Spleen (tissue), 11 donors: ENCODE results near the gene ADAMTSL3. TPM values are rescaled to one million over a fixed set of nuclear protein-coding genes. Genes with fewer than 3 reads are reported as not detected.
"Not testable (repeated sequence)": the region's sequence is repeated elsewhere in the genome, so short reads cannot be mapped to it uniquely, and the experiment has no call there.

Source experiments
- DNase-seq: peaks from one replicate; pipeline ENCODE4 v3.0.0-alpha.2; 2020
- H3K27ac ChIP-seq, 8 donors: fragments of 200-600 bp; sonication (generic) in 7 of 8; 1 replicate in 4 of 8; 2 replicates in 4 of 8; pipeline versions ENCODE4 v1.5.0 to v1.8.0; 2016 to 2021; ENCODE audit warnings: inconsistent platforms in 4 of 8, mild to moderate bottlenecking in 4 of 8, moderate library complexity in 1 of 8
- H3K27me3 ChIP-seq, 7 donors: fragments of 200-600 bp; sonication (generic) in 6 of 7; replicated peaks in 1 of 7; 1 replicate in 4 of 7; 2 replicates in 3 of 7; pipeline versions ENCODE4 v1.5.0 to v1.8.0; 2016 to 2021; ENCODE audit warnings: inconsistent platforms in 3 of 7, mild to moderate bottlenecking in 1 of 7
- H3K36me3 ChIP-seq, 6 donors: fragments of 200-600 bp; sonication (generic) in 5 of 6; 1 replicate in 4 of 6; 2 replicates in 2 of 6; pipeline versions ENCODE4 v1.5.0 to v1.8.0; 2016 to 2021; ENCODE audit warnings: inconsistent platforms in 2 of 6
- H3K4me1 ChIP-seq, 6 donors: fragments of 200-600 bp; sonication (generic) in 5 of 6; 1 replicate in 3 of 6; 2 replicates in 3 of 6; pipeline versions ENCODE4 v1.5.0 to v1.8.0; 2016 to 2021; ENCODE audit warnings: inconsistent platforms in 3 of 6
- H3K4me3 ChIP-seq, 8 donors: fragments of 200-600 bp; sonication (generic) in 7 of 8; 1 replicate in 4 of 8; 2 replicates in 4 of 8; pipeline versions ENCODE4 v1.5.0 to v1.8.0; 2016 to 2021; ENCODE audit warnings: inconsistent platforms in 4 of 8, mild to moderate bottlenecking in 4 of 8, moderate library complexity in 2 of 8
- H3K9me3 ChIP-seq, 8 donors: fragments of 200-600 bp; sonication (generic) in 7 of 8; 1 replicate in 4 of 8; 2 replicates in 4 of 8; pipeline versions ENCODE4 v1.5.0 to v1.8.0; 2016 to 2021; ENCODE audit warnings: inconsistent platforms in 4 of 8
- POLR2A ChIP-seq, 3 donors: fragments of 450-650 bp; IDR thresholded peaks; one replicate each; pipeline ENCODE4 v1.5.1; 2017; ENCODE audit warnings: antibody characterized with exemption in 3 of 3, mild to moderate bottlenecking in 1 of 3
- POLR2AphosphoS5 ChIP-seq, 3 donors: sonication (generic); formaldehyde crosslinking; IDR thresholded peaks; one replicate each; pipeline ENCODE4 v1.5.1; 2017; ENCODE audit warnings: antibody characterized with exemption in 3 of 3
- WGBS, 5 donors: extraction: QIAGEN DNeasy Blood & Tissue Kit in 3 of 5; methylation state at CpG; one replicate each; pipeline versions ENCODE4 v1.1.5 to v1.1.7; 2013 to 2018; 5-methylcytosine and 5-hydroxymethylcytosine counted together
- intact Hi-C: fragments of 100-400 bp; cut with DNase I; formaldehyde crosslinking; loops from one replicate; pipeline ENCODE4 v1.15.0; 2023; ENCODE audit warnings: low total_unique reads
- polyA plus RNA-seq, 3 donors: library from polyadenylated mRNA; stranded (reverse); fragments of 200-250 nt; gene quantifications; one replicate each; pipeline ENCODE4 v1.2.1, GENCODE V29; 2013
- total RNA-seq, 7 donors: library from RNA; depleted of rRNA in 3 of 7; stranded (reverse); fragments of >200 nt in 3 of 7; fragmentation: NEBNext Ultra II Directional in 4 of 7; extraction: Animal tissue kit (Norgen Biotek cat#: 25700) in 4 of 7; gene quantifications; one replicate each; pipeline versions ENCODE4 v1.1.0 to v1.2.1, GENCODE V29; 2016 to 2021
- TF ChIP-seq, protein P1 (sequence below), 11 experiments: fragments of 200-600 bp in 7 of 11; fragments of 450-650 bp in 4 of 11; sonication (generic) in 4 of 11; IDR thresholded peaks in 8 of 11; conservative IDR thresholded peaks in 3 of 11; 1 replicate in 7 of 11; 2 replicates in 4 of 11; pipeline versions ENCODE4 v1.4.0 to v1.8.0; 2016 to 2021; ENCODE audit warnings: antibody characterized with exemption in 11 of 11, inconsistent platforms in 4 of 11, mild to moderate bottlenecking in 1 of 11
- donor health status: healthy with polysubstance abuse.
- donor health status: DM: no; HTN: no; CAD: no; lungs with moderate emphysema.
- donor health status: DM: no; HTN: no; CAD: no.
- donor health status: Bipolar disorder and iron deficiency.
- donor health status: healthy.
- donor health status: DM: no; HTN: no; CAD: no.
- donor health status: DM: yes; HTN: yes; CAD: no.

Gene ADAMTSL3
- total and polyA plus RNA-seq, 10 donors, result 0.09 to 5.7 (median 2.9) TPM

DNA sequence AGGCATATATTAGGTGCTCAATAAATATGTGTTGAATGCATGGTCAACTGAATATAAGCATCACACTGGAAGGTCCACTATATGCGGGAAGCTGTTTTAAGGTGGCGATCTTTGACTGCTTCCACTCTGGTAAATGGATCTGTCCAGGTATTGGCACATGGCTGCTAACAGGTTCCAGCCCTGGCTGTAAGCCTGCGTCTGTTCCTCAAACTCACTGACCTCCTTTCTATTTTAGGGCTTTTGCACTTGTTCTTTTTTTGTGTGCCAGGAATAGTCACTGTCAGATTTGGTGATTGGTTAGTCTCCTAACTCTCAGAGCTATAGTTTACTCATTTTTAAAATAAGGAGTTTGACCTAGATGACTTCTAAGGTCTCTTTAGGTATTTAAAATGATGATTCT is 46.2 kb downstream of the ADAMTSL3 start:
- TF ChIP-seq POLR2AphosphoS5 (IDR thresholded peaks at IDR 0.05) (no peak), POLR2A (IDR thresholded peaks at IDR 0.05) (no peak)
- no peak for DNase-seq
- H3K27ac ChIP-seq, result no peak overlapping the region
- H3K4me3 ChIP-seq, result no peak overlapping the region
- no peaks in the 10 kb centered on the region for H3K4me1 ChIP-seq
- no peaks in the 10 kb centered on the region for H3K27me3 ChIP-seq
- 86 to 98% (median 96%) methylated on average over 3 of the region's 3 CpGs for WGBS, 5 donors
- intact Hi-C loops, result no loop called here
- peaks cover 0 to 7% (median 0%) of the 10 kb centered on the region in 8 donors for H3K9me3 ChIP-seq
- H3K36me3 ChIP-seq, result no peaks in the 10 kb centered on the region

DNA sequence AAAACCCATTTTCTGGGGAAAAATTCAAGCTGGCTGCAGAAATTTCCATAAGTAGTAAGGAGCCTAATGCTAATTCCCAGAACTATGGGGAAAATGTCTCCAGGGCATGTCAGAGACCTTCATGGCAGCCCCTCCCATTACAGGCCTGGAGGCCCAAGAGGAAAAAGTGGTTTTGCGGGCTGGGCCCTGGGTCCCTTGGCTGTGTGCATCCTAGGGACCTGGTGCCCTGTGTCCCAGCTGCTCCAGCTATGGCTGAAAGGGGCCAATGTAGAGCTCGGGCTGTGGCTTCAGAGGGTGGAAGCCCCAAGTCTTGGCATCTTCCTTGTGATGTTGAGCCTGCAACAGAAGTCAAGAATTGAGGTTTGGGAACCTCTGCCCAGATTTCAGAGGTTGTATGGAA is 48.4 kb downstream of the ADAMTSL3 start:
- intact Hi-C loops, result not testable (repeated sequence)

DNA sequence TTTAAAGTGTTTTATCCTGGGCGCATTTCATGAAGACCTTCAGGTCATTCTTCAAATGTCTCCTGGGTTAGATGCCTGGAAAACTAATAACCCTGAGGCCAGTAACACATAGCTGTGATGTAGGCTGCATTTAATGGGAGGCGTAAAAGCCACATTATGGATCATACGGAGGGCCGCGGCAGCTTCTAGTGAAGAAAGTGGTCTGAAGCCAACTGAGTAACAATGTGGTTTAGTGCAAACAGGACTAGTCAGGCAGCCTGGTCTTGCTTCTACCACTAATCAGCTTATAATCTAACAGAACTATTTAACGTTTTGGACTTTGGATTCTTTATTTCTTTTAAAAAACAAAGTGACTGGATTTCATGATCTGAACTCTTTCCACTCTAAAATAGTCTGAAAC is 54.4 kb downstream of the ADAMTSL3 start:
- intact Hi-C loops, result no loop called here
- no peak for TF ChIP-seq POLR2AphosphoS5 (IDR thresholded peaks at IDR 0.05)
- TF ChIP-seq POLR2A (IDR thresholded peaks at IDR 0.05), result no peak
- TF ChIP-seq, protein P1, sequence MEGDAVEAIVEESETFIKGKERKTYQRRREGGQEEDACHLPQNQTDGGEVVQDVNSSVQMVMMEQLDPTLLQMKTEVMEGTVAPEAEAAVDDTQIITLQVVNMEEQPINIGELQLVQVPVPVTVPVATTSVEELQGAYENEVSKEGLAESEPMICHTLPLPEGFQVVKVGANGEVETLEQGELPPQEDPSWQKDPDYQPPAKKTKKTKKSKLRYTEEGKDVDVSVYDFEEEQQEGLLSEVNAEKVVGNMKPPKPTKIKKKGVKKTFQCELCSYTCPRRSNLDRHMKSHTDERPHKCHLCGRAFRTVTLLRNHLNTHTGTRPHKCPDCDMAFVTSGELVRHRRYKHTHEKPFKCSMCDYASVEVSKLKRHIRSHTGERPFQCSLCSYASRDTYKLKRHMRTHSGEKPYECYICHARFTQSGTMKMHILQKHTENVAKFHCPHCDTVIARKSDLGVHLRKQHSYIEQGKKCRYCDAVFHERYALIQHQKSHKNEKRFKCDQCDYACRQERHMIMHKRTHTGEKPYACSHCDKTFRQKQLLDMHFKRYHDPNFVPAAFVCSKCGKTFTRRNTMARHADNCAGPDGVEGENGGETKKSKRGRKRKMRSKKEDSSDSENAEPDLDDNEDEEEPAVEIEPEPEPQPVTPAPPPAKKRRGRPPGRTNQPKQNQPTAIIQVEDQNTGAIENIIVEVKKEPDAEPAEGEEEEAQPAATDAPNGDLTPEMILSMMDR (IDR thresholded peaks at IDR 0.05 in 8 of 11, conservative IDR thresholded peaks at IDR 0.05 in 3 of 11), result no peak
- H3K27me3 ChIP-seq, result no peaks in the 10 kb centered on the region
- H3K9me3 ChIP-seq, result no peaks in the 10 kb centered on the region
- H3K36me3 ChIP-seq, result no peaks in the 10 kb centered on the region
- H3K4me1 ChIP-seq, result no peaks in the 10 kb centered on the region
- 88 to 96% (median 92%) methylated on average over 6 of the region's 6 CpGs for WGBS, 5 donors
- no peak overlapping the region for H3K4me3 ChIP-seq
- no peak for DNase-seq
- no peak overlapping the region for H3K27ac ChIP-seq

More for the DNA sequence above, 48.4 kb downstream of the ADAMTSL3 start:
- not testable (repeated sequence) for H3K4me3 ChIP-seq, H3K36me3 ChIP-seq, H3K9me3 ChIP-seq, DNase-seq, H3K27me3 ChIP-seq, H3K4me1 ChIP-seq, H3K27ac ChIP-seq
- 69 to 95% (median 88%) methylated on average over 2 of the region's 2 CpGs for WGBS, 5 donors

DNA sequence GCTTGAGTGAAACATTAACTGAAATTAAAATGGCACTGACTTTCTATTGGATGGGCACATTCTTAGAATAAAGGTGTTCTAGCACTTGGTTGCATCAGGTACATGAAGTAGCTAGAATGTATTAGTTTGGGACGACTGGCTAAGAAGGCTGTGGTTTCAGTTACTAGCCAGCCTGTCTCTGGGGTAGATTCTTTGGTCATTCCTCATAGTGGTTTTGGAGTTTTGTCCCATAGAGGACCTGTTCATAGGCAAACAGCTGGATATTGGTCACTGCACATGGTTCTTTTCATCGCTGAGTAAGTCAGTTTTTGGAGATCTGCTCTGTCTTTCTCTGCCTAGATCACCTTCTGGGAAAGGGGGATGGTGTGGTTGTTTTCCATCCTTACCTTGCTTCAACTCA is 55.3 kb downstream of the ADAMTSL3 start:
- H3K9me3 ChIP-seq, result no peaks in the 10 kb centered on the region
- TF ChIP-seq POLR2AphosphoS5 (IDR thresholded peaks at IDR 0.05), result no peak
- TF ChIP-seq, protein P1 (IDR thresholded peaks at IDR 0.05 in 8 of 11, conservative IDR thresholded peaks at IDR 0.05 in 3 of 11), result no peak
- no peak for TF ChIP-seq POLR2A (IDR thresholded peaks at IDR 0.05)
- no peaks in the 10 kb centered on the region for H3K4me1 ChIP-seq
- DNase-seq, result no peak
- H3K4me3 ChIP-seq, result no peak overlapping the region
- H3K27ac ChIP-seq, result no peak overlapping the region
- no peaks in the 10 kb centered on the region for H3K27me3 ChIP-seq
- no peaks in the 10 kb centered on the region for H3K36me3 ChIP-seq
- intact Hi-C loops, result no loop called here
- 71 to 90% (median 84%) methylated on average over 2 of the region's 2 CpGs for WGBS, 5 donors

DNA sequence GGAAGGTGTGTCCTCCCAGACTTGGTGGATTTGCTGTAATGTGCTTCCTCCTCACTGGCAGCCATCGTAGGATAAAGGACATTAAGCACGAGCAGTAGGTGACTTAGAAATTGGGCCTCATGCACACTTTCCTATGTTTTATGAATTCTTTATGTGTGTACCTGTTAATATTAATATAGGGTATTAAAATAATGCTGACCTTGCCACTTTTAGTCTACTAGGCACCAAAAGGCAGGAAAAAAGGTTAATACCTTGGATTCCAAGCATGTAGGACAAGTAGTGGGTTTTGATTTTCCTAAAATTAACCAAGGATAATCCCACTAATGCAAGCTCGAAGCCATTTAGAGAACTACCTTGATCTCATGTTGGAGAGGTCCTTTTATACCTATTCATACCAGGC is 55.9 kb downstream of the ADAMTSL3 start:
- no peak for DNase-seq
- no peaks in the 10 kb centered on the region for H3K9me3 ChIP-seq
- H3K36me3 ChIP-seq, result no peaks in the 10 kb centered on the region
- no peak overlapping the region for H3K4me3 ChIP-seq
- intact Hi-C loops, result no loop called here
- no peaks in the 10 kb centered on the region for H3K4me1 ChIP-seq
- TF ChIP-seq, protein P1 (IDR thresholded peaks at IDR 0.05 in 8 of 11, conservative IDR thresholded peaks at IDR 0.05 in 3 of 11), result no peak
- TF ChIP-seq POLR2AphosphoS5 (IDR thresholded peaks at IDR 0.05), result no peak
- no peak for TF ChIP-seq POLR2A (IDR thresholded peaks at IDR 0.05)
- H3K27ac ChIP-seq, result no peak overlapping the region
- no peaks in the 10 kb centered on the region for H3K27me3 ChIP-seq
- 73 to 94% (median 82%) methylated on average over 3 of the region's 3 CpGs for WGBS, 5 donors
